Transverse colon (tissue), 4 donors: ENCODE measurements around the gene TEX29. TPM values are rescaled to one million over a fixed set of nuclear protein-coding genes. Genes with fewer than 3 reads are reported as not detected.

ENCODE experiments used
- DNase-seq: peaks from one replicate; pipeline ENCODE4 v3.0.0-alpha.2; 2019
- H3K27ac ChIP-seq, 4 donors: fragments of 200-600 bp; sonication (generic); 2 replicates each; pipeline ENCODE4 v1.5.1; 2016 to 2018; ENCODE audit warnings: inconsistent platforms in 4 of 4
- H3K27me3 ChIP-seq: fragments of 200-600 bp; sonication (generic); 2 replicates; pipeline ENCODE4 v1.5.1; 2017; ENCODE audit warnings: inconsistent platforms
- H3K36me3 ChIP-seq, 4 donors: fragments of 200-600 bp; sonication (generic); 2 replicates each; pipeline ENCODE4 v1.5.1; 2017 to 2019; ENCODE audit warnings: inconsistent platforms in 4 of 4
- H3K4me1 ChIP-seq, 4 donors: fragments of 200-600 bp; sonication (generic); 2 replicates each; pipeline ENCODE4 v1.5.1; 2017 to 2020; ENCODE audit warnings: inconsistent platforms in 4 of 4
- H3K4me3 ChIP-seq, 4 donors: fragments of 200-600 bp; sonication (generic); 1 replicate in 1 of 4; 2 replicates in 3 of 4; pipeline versions ENCODE4 v1.5.1 to v1.6.1; 2017 to 2019; ENCODE audit warnings: inconsistent platforms in 4 of 4
- H3K9me3 ChIP-seq, 2 donors: fragments of 200-600 bp; sonication (generic); 2 replicates each; pipeline ENCODE4 v1.5.1; 2017 to 2019; ENCODE audit warnings: inconsistent platforms in 2 of 2
- EP300 ChIP-seq: sonication (generic); formaldehyde crosslinking; IDR thresholded peaks from one replicate; pipeline ENCODE4 v1.6.1; 2017; ENCODE audit warnings: antibody characterized with exemption, low read depth
- POLR2A ChIP-seq: fragments of 450-650 bp; IDR thresholded peaks from one replicate; pipeline ENCODE4 v1.6.1; 2016; ENCODE audit warnings: antibody characterized with exemption, mild to moderate bottlenecking, moderate library complexity
- POLR2AphosphoS5 ChIP-seq, 3 donors: sonication (generic); formaldehyde crosslinking; IDR thresholded peaks; one replicate each; pipeline ENCODE4 v1.6.1; 2016; ENCODE audit warnings: antibody characterized with exemption in 3 of 3
- WGBS, 2 donors: methylation state at CpG; one replicate each; pipeline ENCODE4 v1.1.5; 2018; ENCODE audit warnings: low coverage in 1 of 2; 5-methylcytosine and 5-hydroxymethylcytosine counted together
- in situ Hi-C, 4 donors: fragments of 200-750 bp; cut with MboI; loops; one replicate each; pipeline versions ENCODE4 v1.15.0 to v1.15.1; 2017; ENCODE audit warnings: low sequenced_read_pairs in 3 of 4, low pct_ligation_motif_present in 1 of 4, low pct_unique_long_range_greater_than_20kb in 1 of 4
- intact Hi-C: fragments of 100-400 bp; cut with DNase I; formaldehyde crosslinking; loops from one replicate; pipeline ENCODE4 v1.15.1; 2023; ENCODE audit warnings: low total_unique reads
- total RNA-seq, 4 donors: library from RNA; depleted of rRNA; stranded (reverse); fragments of >200 nt; gene quantifications; one replicate each; pipeline ENCODE4 v1.1.0, GENCODE V29; 2016
- TF ChIP-seq, protein P1 (sequence below), 5 experiments: fragments of 200-600 bp in 3 of 5; fragments of 450-650 bp in 2 of 5; sonication (generic) in 3 of 5; IDR thresholded peaks; 1 replicate in 2 of 5; 2 replicates in 3 of 5; pipeline ENCODE4 v1.5.1; 2016 to 2017; ENCODE audit warnings: antibody characterized with exemption in 5 of 5, inconsistent platforms in 3 of 5, mild to moderate bottlenecking in 2 of 5, moderate library complexity in 1 of 5

Gene TEX29
- total RNA-seq, 4 donors from 2014 or later, result not detected

DNA sequence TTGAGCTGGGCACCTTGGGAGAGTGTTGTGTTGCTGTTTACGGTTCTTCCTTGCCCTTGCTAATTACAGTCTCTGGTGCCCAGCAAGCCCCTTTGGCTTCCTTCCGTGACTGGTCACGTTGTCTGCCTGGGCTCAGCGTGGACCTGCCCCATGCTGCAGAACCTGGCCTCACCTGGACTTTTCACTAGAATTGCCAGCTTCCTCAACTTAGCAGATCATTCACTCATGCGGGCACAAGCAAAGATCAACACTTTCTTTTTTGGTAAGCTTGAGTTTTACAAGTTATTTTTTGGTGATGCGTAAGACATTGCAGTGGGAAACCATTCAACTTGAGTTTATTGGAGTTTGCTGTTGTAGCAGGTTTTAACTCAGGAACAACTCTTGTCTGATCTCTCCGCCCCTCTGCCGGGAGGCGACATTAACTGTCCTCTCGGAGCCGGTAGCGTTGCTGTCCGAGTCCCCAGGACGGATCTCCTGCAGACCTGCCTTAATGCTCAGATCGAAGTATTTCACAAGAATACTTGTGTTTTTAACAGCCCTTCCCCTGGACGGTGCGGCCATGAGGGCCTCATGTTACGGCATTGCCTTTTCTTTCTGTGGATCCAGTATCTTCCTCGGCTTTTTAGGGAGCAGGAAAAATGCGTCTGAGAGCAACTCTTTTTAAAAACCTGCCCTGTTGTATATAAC lies 15.7 kb upstream of the TEX29 start:
- H3K4me3 ChIP-seq, result no peak overlapping the region
- no peaks in the 10 kb centered on the region for H3K4me1 ChIP-seq
- no peaks in the 10 kb centered on the region for H3K27me3 ChIP-seq
- in situ Hi-C loops (no loop called here), intact Hi-C loops (no loop called here)
- no peak for TF ChIP-seq POLR2AphosphoS5 (IDR thresholded peaks at IDR 0.05)
- no peak for TF ChIP-seq POLR2A
- TF ChIP-seq EP300, result no peak
- TF ChIP-seq, protein P1, sequence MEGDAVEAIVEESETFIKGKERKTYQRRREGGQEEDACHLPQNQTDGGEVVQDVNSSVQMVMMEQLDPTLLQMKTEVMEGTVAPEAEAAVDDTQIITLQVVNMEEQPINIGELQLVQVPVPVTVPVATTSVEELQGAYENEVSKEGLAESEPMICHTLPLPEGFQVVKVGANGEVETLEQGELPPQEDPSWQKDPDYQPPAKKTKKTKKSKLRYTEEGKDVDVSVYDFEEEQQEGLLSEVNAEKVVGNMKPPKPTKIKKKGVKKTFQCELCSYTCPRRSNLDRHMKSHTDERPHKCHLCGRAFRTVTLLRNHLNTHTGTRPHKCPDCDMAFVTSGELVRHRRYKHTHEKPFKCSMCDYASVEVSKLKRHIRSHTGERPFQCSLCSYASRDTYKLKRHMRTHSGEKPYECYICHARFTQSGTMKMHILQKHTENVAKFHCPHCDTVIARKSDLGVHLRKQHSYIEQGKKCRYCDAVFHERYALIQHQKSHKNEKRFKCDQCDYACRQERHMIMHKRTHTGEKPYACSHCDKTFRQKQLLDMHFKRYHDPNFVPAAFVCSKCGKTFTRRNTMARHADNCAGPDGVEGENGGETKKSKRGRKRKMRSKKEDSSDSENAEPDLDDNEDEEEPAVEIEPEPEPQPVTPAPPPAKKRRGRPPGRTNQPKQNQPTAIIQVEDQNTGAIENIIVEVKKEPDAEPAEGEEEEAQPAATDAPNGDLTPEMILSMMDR (IDR thresholded peaks at IDR 0.05), result no peak
- no peaks in the 10 kb centered on the region for H3K9me3 ChIP-seq
- DNase-seq, result no peak
- 95 to 96% methylated on average over 18 to 20 of the region's 20 CpGs for WGBS, 2 donors
- H3K36me3 ChIP-seq, result peaks cover 0 to 56% (median 19%) of the 10 kb centered on the region in 4 donors
- H3K27ac ChIP-seq, result no peak overlapping the region

DNA sequence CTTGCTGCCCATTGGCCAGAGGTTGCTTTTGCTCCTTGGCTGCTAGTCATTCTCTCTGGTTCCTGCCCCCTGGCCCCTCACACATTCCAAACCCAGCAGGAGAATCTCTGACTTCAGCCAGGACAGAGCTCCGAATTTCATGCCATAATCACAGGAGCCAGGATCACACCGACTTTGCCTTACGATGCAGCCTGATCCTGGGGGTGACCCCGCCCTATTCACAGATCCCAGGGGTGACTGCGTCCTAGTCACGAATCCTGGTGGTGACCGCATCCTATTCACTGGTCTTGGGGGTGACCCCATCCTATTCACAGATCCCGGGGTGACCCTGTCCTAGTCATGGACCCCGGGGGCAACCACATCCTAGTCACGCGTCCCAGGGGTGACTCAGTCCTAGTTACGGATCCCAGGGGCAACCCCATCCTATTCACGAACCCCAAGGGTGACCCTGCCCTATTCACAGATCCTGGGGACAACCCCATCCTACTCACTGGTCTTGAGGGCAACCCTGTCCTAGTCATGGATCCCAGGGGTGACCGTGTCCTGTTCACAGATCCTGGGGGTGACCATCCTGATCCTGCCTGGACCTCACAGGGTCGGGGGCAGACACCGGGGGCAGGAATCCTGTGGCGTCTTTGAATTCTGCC lies 7.4 kb upstream of the TEX29 start:
- Histone ChIP-seq H3K4me3 (no peak overlapping the region), H3K27ac (no peak overlapping the region), H3K27me3 (no peaks in the 10 kb centered on the region), H3K4me1 (no peaks in the 10 kb centered on the region), H3K9me3 (peaks cover 0 to 5% of the 10 kb centered on the region in 2 donors), H3K36me3 (no peaks in the 10 kb centered on the region)
- intact Hi-C loops, result no loop called here
- WGBS, 2 donors, result 87 to 100% methylated on average over 3 to 17 of the region's 17 CpGs
- in situ Hi-C loops, result no loop called here
- TF ChIP-seq POLR2AphosphoS5 (IDR thresholded peaks at IDR 0.05) (no peak), EP300 (no peak), POLR2A (no peak)
- TF ChIP-seq, protein P1 (IDR thresholded peaks at IDR 0.05), result no peak
- DNase-seq, result no peak

DNA sequence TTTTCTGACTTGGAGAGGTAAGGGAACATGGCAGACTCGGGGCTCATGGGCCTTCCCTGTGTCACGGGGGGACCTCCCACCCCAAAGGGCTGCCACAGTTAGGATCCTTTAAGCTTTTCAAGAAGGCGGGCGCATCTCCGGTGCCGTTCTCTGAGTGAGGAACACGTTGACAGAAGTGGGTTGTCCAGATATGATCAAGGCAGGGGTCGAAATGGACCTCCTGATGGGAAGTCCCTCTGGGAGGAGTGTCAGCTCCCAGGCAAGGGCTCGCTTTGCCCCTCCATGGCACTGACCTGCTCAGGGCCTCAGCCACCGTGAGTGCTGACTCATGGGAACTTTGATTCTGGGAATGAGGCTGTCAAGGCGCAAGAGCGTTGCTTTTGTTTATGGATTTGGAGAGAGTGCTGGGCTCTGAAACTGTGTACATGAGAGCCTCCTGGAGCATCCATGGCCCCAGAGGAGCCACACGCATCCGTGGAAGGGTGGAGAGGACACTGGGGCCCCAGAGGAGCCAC lies 6.5 kb upstream of the TEX29 start:
- Histone ChIP-seq H3K36me3 (no peaks in the 10 kb centered on the region), H3K4me1 (no peaks in the 10 kb centered on the region), H3K27me3 (no peaks in the 10 kb centered on the region), H3K4me3 (no peak overlapping the region), H3K9me3 (peaks cover 0 to 5% of the 10 kb centered on the region in 2 donors), H3K27ac (no peak overlapping the region)
- intact Hi-C loops (no loop called here), in situ Hi-C loops (no loop called here)
- WGBS, 2 donors, result 96% methylated on average over 14 of the region's 14 CpGs; no CpG with 5 or more reads in 1 of the 2 donors
- TF ChIP-seq POLR2A, result no peak
- TF ChIP-seq, protein P1 (IDR thresholded peaks at IDR 0.05), result no peak
- DNase-seq, result no peak

DNA sequence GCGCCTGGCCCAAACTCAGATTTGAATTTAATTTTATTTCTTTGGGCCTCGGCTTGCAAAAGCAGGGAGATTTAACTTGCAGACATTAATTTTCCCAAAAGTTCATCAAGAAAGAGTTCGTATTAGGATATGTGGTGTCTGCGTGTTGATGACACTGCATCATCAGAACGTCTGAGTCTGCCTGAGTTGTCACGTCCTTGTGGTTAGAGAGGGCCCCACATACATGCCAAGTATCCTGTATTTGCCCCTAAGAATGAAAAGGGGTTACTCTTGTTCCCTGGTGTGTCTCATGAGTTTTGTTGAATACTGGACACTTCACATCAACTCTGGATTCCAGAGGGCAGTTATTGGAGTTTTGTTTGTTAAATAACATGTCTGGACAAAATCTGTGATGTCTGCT lies 5.6 kb upstream of the TEX29 start:
- in situ Hi-C loops (no loop called here), intact Hi-C loops (no loop called here)
- no peaks in the 10 kb centered on the region for H3K27me3 ChIP-seq
- H3K9me3 ChIP-seq, result peaks cover 0 to 5% of the 10 kb centered on the region in 2 donors
- 75% methylated on average over 6 of the region's 6 CpGs; no CpG with 5 or more reads in 1 of the 2 donors for WGBS, 2 donors
- no peak for TF ChIP-seq POLR2A
- TF ChIP-seq, protein P1 (IDR thresholded peaks at IDR 0.05), result no peak
- TF ChIP-seq EP300, result no peak
- no peak for TF ChIP-seq POLR2AphosphoS5 (IDR thresholded peaks at IDR 0.05)
- no peak overlapping the region for H3K27ac ChIP-seq
- H3K36me3 ChIP-seq, result no peaks in the 10 kb centered on the region
- no peaks in the 10 kb centered on the region for H3K4me1 ChIP-seq
- H3K4me3 ChIP-seq, result no peak overlapping the region
- DNase-seq, result no peak
